NCI-H1105 treated with DMSO at 0.1 percent for 48 hours (cell line): ENCODE results near the gene MARCHF6.
"Not testable (repeated sequence)": the region's sequence is repeated elsewhere in the genome, so short reads cannot be mapped to it uniquely, and the experiment has no call there.

Experiments used
- DNase-seq: peaks from one replicate; lab custom pipeline; 2025; lab: John Stamatoyannopoulos, UW

The MARCHF6 gene

DNA sequence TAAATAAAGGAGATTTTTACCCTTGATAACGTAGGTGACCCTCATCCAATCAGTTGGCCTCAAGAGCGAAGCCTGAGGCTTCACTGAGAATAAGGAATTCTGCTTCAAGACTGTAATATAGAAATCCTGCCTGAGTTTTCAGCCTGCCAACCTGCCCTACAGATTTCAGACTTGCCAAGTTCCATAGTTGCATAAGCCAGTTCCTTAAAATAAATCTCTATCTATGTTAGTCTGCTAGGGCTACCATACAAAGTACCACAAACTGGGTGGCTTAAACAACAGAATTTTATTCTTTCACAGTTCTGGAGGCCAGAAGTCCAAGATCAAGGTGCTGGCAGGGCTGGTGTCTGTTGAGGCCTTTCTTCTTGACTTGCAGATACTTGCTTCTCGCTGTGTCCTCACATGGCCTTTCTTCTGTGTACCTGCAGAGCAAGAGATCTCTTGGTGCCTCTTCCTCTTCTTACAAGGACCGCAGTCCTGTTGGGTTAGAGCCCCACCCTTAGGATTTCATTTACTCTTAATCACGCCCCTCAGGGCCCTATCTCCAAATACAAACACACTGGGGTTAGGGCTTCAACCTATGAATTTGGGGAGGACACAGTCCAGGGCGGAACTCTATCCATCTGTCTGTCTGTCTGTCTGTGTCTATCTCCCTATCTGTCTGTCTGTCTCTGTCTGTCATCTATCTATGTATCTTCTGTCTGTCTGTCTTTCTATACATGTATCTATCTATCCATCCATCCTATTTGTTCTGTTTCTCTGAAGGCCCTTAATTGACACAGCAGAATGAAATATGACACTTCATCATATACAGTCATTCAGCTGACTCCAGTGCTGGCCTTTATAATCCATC lies 28.8 kb upstream of the MARCHF6 start:
- DNase-seq = no peak

- no peak for DNase-seq
Observed at GRCh38 chr5:10328323-10328722, 25.2 kb upstream of the MARCHF6 start.

- DNase-seq = no peak
Observed at GRCh38 chr5:10329446-10329819, 24.1 kb upstream of the MARCHF6 start.

DNA sequence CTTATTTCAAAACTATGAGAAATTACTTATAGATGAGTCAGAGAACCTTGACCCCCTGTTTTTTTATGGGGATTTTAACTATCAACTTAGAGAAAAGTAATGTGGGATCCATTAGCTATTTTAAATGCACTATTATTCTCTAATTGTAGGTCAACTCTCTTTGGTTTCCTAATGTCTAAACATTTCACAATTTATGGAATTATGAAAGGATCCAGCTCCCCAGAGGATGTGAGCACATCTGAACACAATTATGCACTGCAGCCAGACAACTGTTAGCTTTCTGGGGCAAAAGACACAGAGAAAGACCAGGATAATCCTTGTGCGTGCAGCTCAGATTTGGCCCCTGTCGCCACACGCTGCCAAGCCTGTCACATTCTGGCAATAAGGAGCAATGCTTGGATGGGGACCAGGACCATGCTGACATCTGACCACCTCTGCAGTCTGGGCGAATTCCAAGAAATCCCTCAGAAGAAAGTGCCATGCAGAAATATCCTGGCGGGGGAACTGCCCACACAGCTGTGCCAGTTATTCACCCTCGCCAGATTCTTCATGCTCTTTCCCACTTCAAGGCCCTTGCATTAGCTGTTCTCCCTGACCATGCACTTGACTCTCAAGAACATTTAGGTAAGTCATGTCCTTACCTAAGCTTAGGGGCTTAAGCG lies 23.5 kb upstream of the MARCHF6 start:
- DNase-seq = no peak

DNA sequence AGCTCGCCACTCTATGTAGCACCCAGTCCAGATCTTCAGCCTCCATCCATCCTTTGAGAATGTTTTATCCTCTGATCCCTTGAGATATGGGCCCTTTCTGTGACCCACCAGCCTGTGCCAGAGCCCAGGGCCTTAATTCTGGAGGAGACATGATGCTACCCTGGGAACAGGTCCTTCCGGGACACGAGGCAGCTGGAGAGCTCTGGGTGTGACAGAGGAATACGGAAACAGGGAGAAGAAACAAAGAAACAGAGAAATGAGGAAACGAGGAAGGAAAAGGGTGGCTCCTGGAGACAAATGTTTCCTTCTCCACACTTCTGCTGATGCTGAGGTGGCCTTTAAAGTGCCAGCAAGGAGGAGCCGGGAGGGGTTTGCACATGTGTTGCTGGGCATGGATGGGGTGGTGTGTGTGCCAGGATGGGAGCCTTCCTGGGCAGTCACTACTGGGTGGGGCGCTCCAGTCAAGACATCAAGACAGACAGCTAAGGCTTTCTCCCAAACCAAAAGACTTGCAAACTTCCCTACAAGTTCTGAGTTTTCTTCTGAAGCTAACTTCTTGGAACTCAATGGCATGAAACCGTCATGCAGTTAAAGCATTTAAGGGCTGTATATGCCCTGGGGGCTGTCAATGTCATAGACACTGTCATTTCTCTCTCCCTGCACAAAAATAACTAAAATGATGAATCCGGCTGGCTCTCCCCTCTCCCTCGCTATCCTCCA lies 22.8 kb upstream of the MARCHF6 start:
- DNase-seq = no peak

- DNase-seq = peak; percentile 82
Observed at GRCh38 chr5:10331341-10331796, 22.1 kb upstream of the MARCHF6 start.

DNA sequence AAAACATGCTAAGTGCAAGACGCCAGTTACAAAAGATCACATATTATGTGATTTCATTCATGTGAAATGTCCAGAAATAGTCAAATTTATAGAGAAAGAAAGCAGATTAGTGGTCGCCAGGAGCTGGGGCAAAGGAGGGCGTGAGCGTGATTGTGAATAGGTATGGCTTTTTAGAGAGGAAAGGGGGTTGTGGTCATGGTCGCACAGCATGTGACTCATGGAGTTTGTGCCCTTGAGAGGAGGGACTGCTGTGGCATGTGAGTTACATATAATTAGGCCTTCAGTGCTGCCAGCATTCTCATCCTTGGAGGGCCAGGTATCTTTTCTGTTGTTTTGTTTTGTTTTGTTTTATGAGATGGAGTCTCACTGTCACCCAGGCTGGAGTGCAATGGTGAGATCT lies 21.2 kb upstream of the MARCHF6 start:
- DNase-seq = no peak

- DNase-seq = no peak
Observed at GRCh38 chr5:10333154-10334006, 20.1 kb upstream of the MARCHF6 start.

DNA sequence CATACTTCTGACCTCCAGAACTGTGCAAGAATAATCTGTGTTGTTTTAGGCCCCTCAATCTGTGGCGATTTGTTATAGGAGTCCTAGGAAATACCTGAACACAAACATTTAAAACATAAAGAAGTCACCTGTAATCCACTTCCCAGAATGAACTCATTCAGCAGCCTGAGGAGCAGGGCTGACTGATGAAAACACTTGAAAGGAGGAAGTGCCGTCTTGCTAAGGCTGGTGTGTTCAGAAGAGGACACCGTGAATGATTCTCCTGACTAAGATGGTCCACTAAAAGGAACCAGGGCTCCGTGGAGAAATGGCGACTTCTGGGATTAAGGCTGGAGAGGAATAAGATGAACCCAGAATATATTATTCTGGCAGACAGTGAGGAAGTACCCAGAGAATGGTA lies 18.7 kb upstream of the MARCHF6 start:
- no peak for DNase-seq

GRCh38 chr5:10335711-10336470 lies 17.6 kb upstream of the MARCHF6 start:
- DNase-seq = no peak

DNA sequence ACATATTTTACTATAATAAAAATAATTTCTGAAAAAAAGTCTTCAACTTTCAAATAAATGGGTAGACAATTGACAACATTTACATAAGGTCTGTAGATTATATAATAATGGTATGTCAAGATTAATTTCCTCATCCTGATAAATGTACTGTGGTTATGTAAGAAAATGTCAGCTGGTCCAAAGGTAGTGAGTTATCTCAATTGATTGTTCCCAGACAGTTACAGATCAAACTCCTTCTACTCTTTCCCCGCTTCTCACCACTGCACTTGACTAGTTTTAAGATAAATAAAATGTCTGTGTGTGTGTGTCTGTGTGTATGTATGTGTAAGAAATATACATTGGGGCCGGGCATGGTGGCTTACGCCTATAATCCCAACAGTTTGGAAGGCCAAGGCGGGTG lies 16.4 kb upstream of the MARCHF6 start:
- no peak for DNase-seq

- no peak for DNase-seq
Observed at GRCh38 chr5:10337986-10338385, 15.5 kb upstream of the MARCHF6 start.

GRCh38 chr5:10338686-10339057 lies 14.8 kb upstream of the MARCHF6 start:
- no peak for DNase-seq

GRCh38 chr5:10339058-10339811 lies 14.3 kb upstream of the MARCHF6 start:
- DNase-seq = peak; percentile 89

DNA sequence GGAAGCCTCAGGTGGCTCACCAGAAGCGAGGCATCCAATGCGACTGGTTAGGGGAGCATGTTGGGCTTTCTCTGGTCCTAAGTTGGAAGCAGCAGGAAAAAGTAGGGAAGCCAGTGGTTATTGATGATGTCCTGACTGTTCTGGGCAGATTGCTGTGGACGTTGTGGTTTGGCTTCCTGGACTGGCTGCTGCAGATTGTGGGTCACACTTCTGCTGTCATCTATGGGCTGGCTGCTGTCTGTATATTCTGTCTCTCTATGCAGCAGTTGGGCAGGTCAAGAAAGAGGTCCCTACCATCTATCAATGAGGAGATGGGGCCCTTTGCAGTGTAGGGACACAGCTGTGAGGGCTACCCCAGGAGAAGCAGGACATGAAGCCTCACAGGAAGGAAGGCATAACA lies 13.5 kb upstream of the MARCHF6 start:
- DNase-seq = no peak

DNA sequence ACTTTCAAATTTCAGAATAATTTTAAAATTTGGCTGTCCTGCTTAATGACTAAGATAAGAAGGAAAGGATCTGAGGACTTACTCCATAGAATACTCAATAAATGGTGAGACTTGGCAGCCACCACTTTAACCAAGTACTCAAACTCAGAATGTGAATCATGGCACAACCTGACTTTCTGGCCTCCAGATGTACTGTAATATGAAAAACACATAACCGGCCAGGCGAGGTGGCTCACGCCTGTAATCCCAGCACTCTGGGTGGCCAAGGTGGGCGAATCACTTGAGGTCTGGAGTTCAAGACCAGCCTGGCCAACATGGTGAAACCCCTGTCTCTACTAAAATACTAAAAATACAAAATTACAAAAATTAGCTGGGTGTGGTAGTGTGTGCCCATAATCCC lies 10.0 kb upstream of the MARCHF6 start:
- DNase-seq = no peak

GRCh38 chr5:10344461-10345106 lies 8.9 kb upstream of the MARCHF6 start:
- not testable (repeated sequence) for DNase-seq

- DNase-seq = no peak
Observed at GRCh38 chr5:10348258-10348657, 5.2 kb upstream of the MARCHF6 start.

GRCh38 chr5:10351199-10351905 lies 2.1 kb upstream of the MARCHF6 start:
- DNase-seq = no peak
